ENCODE results near the gene PNLIPRP3. TPM values are rescaled to one million over a fixed set of nuclear protein-coding genes. Genes with fewer than 3 reads are reported as not detected.

PNLIPRP3 gene
- total RNA-seq, 1 experiment from 2014 or later: not detected

- BruUV-seq (replicated peaks): no TSS peak
- H3K79me2 ChIP-seq (ENCODE audit: low read depth): no peaks in the 10 kb centered on the region
- no peak for DNase-seq
- H3K27ac ChIP-seq: no peak overlapping the region
- TF ChIP-seq CTCF (conservative IDR thresholded peaks at IDR 0.05) (no peak), EZH2 (IDR thresholded peaks at IDR 0.05; ENCODE audit: low read depth) (no peak)
- ChIA-PET POLR2A (ENCODE audit: unreplicated experiment) (no interaction called here), CTCF (no interaction called here)
- peaks cover 4% of the 10 kb centered on the region; the same call in 1 of the 2 replicates for H3K27me3 ChIP-seq (ENCODE audit: insufficient read depth, low read depth)
- H3K4me1 ChIP-seq (replicated peaks; ENCODE audit: insufficient read depth): no peaks in the 10 kb centered on the region
- H3K4me2 ChIP-seq: no peak overlapping the region
- H3K9me3 ChIP-seq (ENCODE audit: insufficient read depth, low read depth): no peaks in the 10 kb centered on the region
- H2AFZ ChIP-seq: no peak overlapping the region
- intact Hi-C loops (cut with micrococcal nuclease; ENCODE audit: unreplicated experiment): no loop called here
- H3K36me3 ChIP-seq (ENCODE audit: low read depth): no peaks in the 10 kb centered on the region
- no peak overlapping the region for H3K4me3 ChIP-seq
- no peaks in the 10 kb centered on the region for H4K20me1 ChIP-seq (ENCODE audit: insufficient read depth)
- no peaks in the 10 kb centered on the region for H3F3A ChIP-seq (ENCODE audit: insufficient read depth, low read depth)
- no peaks in the 10 kb centered on the region for H3K9me2 ChIP-seq (ENCODE audit: insufficient read depth)
Measured at GRCh38 chr10:116408719-116409118, 18.9 kb upstream of the PNLIPRP3 start.

GRCh38 chr10:116410351-116410750 is 17.3 kb upstream of the PNLIPRP3 start:
- no peaks in the 10 kb centered on the region; the same call in 1 of the 2 replicates for H3K27me3 ChIP-seq (ENCODE audit: insufficient read depth, low read depth)
- TF ChIP-seq CTCF (conservative IDR thresholded peaks at IDR 0.05) (no peak), EZH2 (IDR thresholded peaks at IDR 0.05; ENCODE audit: low read depth) (no peak)
- no peaks in the 10 kb centered on the region for H3F3A ChIP-seq (ENCODE audit: insufficient read depth, low read depth)
- no peaks in the 10 kb centered on the region for H3K79me2 ChIP-seq (ENCODE audit: low read depth)
- H2AFZ ChIP-seq: no peak overlapping the region
- ChIA-PET CTCF (no interaction called here), POLR2A (ENCODE audit: unreplicated experiment) (no interaction called here)
- H3K4me2 ChIP-seq: no peak overlapping the region
- no peaks in the 10 kb centered on the region for H3K4me1 ChIP-seq (replicated peaks; ENCODE audit: insufficient read depth)
- H3K9me2 ChIP-seq (ENCODE audit: insufficient read depth): no peaks in the 10 kb centered on the region
- no peaks in the 10 kb centered on the region for H3K9me3 ChIP-seq (ENCODE audit: insufficient read depth, low read depth)
- DNase-seq: no peak
- H4K20me1 ChIP-seq (ENCODE audit: insufficient read depth): no peaks in the 10 kb centered on the region
- intact Hi-C loops (cut with micrococcal nuclease; ENCODE audit: unreplicated experiment): no loop called here
- no peak overlapping the region for H3K4me3 ChIP-seq
- H3K36me3 ChIP-seq (ENCODE audit: low read depth): no peaks in the 10 kb centered on the region
- H3K27ac ChIP-seq: no peak overlapping the region
- BruUV-seq (replicated peaks): no TSS peak

GRCh38 chr10:116417821-116418220 is 9.8 kb upstream of the PNLIPRP3 start:
- no TSS peak for BruUV-seq (replicated peaks)
- H3K79me2 ChIP-seq (ENCODE audit: low read depth): no peaks in the 10 kb centered on the region
- no peak for TF ChIP-seq CTCF (conservative IDR thresholded peaks at IDR 0.05)
- no peak for TF ChIP-seq EZH2 (IDR thresholded peaks at IDR 0.05; ENCODE audit: low read depth)
- H3K27ac ChIP-seq: no peak overlapping the region
- no peaks in the 10 kb centered on the region for H3K9me2 ChIP-seq (ENCODE audit: insufficient read depth)
- intact Hi-C loops (cut with micrococcal nuclease; ENCODE audit: unreplicated experiment): no loop called here
- H3F3A ChIP-seq (ENCODE audit: insufficient read depth, low read depth): no peaks in the 10 kb centered on the region
- H3K9me3 ChIP-seq (ENCODE audit: insufficient read depth, low read depth): no peaks in the 10 kb centered on the region
- POLR2A ChIA-PET (ENCODE audit: unreplicated experiment): no interaction called here
- H3K27me3 ChIP-seq (ENCODE audit: insufficient read depth, low read depth): no peaks in the 10 kb centered on the region
- H3K4me2 ChIP-seq: no peak overlapping the region
- no peaks in the 10 kb centered on the region for H3K4me1 ChIP-seq (replicated peaks; ENCODE audit: insufficient read depth)
- no peak overlapping the region for H2AFZ ChIP-seq
- no peak for DNase-seq
- no peaks in the 10 kb centered on the region for H3K36me3 ChIP-seq (ENCODE audit: low read depth)
- CTCF ChIA-PET: no interaction called here
- no peak overlapping the region for H3K4me3 ChIP-seq
- no peaks in the 10 kb centered on the region for H4K20me1 ChIP-seq (ENCODE audit: insufficient read depth)
